PC-3 (cell line): ENCODE measurements around the gene ZIC2. TPM values are rescaled to one million over a fixed set of nuclear protein-coding genes. Genes with fewer than 3 reads are reported as not detected.
"Not testable (repeated sequence)": the region's sequence is repeated elsewhere in the genome, so short reads cannot be mapped to it uniquely, and the experiment has no call there.

Experiments used
- ATAC-seq: fragments of 200-7000 bp; cut with Tn5 transposase; 2 replicates; pipeline ENCODE4 v1.9.1; 2020; ENCODE audit warnings: mild to moderate bottlenecking, moderate library complexity
- BruUV-seq: library from RNA; stranded (reverse); fragments of 400-500 nt; replicated peaks from 2 replicates; lab custom pipeline; 2021; lab: Mats Ljungman, UMichigan
- CTCF ChIA-PET: fragments of 300-600 bp; sonication (Branson Sonifier 250); formaldehyde crosslinking; loops from one replicate; lab custom pipeline; 2022; ENCODE audit warnings: antibody characterized with exemption; lab: Charles Lee
- POLR2A ChIA-PET: fragments of 300-600 bp; sonication (Branson Sonifier 250); formaldehyde crosslinking; loops from one replicate; lab custom pipeline; 2022; ENCODE audit warnings: antibody characterized with exemption; ENCODE audit not compliant: unreplicated experiment; lab: Charles Lee
- DNase-seq: peaks from one replicate; pipeline ENCODE4 v3.0.0-alpha.2; 2015
- H2AFZ ChIP-seq: fragments of 300-600 bp; sonication (generic); 2 replicates; pipeline ENCODE4 v1.6.0; 2016; ENCODE audit warnings: antibody characterized with exemption, low read length
- H3F3A ChIP-seq: fragments of 300-600 bp; sonication (generic); one replicate; pipeline ENCODE4 v1.6.0; 2017; ENCODE audit warnings: antibody characterized with exemption, low read length, control low read depth, mild to moderate bottlenecking; ENCODE audit not compliant: unreplicated experiment
- H3K27ac ChIP-seq: fragments of 300-600 bp; sonication (generic); 2 replicates; pipeline ENCODE4 v1.5.1; 2016; ENCODE audit warnings: mild to moderate bottlenecking, low read length
- H3K27me3 ChIP-seq: fragments of 300-600 bp; sonication (generic); 2 replicates; pipeline ENCODE4 v1.6.1; 2016; ENCODE audit warnings: low read length, mixed read lengths
- H3K36me3 ChIP-seq: fragments of 300-600 bp; sonication (generic); 2 replicates; pipeline ENCODE4 v1.6.1; 2016; ENCODE audit warnings: low read depth, mixed run types, low read length, mixed read lengths
- H3K4me1 ChIP-seq: fragments of 300-600 bp; sonication (generic); 2 replicates; pipeline ENCODE4 v1.5.1; 2016; ENCODE audit warnings: low read length; ENCODE audit not compliant: insufficient read depth
- H3K4me2 ChIP-seq: fragments of 300-600 bp; sonication (generic); 2 replicates; pipeline ENCODE4 v1.6.0; 2016; ENCODE audit warnings: low read length
- H3K4me3 ChIP-seq: fragments of 300-600 bp; sonication (generic); 2 replicates; pipeline ENCODE4 v1.5.1; 2016; ENCODE audit warnings: mild to moderate bottlenecking, low read length, mixed read lengths
- H3K79me2 ChIP-seq: fragments of 300-600 bp; sonication (generic); 2 replicates; pipeline ENCODE4 v1.6.1; 2017; ENCODE audit warnings: low read length, mixed read lengths
- H3K9ac ChIP-seq: fragments of 300-600 bp; sonication (generic); 2 replicates; pipeline ENCODE4 v1.6.0; 2016; ENCODE audit warnings: mild to moderate bottlenecking, low read length
- H3K9me2 ChIP-seq: fragments of 300-600 bp; sonication (generic); replicated peaks from 2 replicates; pipeline ENCODE4 v1.6.1; 2016; ENCODE audit warnings: mixed run types, low read length, mixed read lengths
- H3K9me3 ChIP-seq: fragments of 300-600 bp; sonication (generic); 2 replicates; pipeline ENCODE4 v1.6.1; 2016; ENCODE audit warnings: low read length, mixed read lengths
- H4K20me1 ChIP-seq: fragments of 300-600 bp; sonication (generic); 2 replicates; pipeline ENCODE4 v1.6.1; 2016; ENCODE audit warnings: low read length, mixed read lengths
- CTCF ChIP-seq: fragments of 300-600 bp; sonication (generic); conservative IDR thresholded peaks from 2 replicates; pipeline ENCODE4 v1.5.1; 2017; ENCODE audit warnings: antibody characterized with exemption, low read depth, mild to moderate bottlenecking, low read length
- EZH2 ChIP-seq: fragments of 300-600 bp; sonication (generic); IDR thresholded peaks from one replicate; pipeline ENCODE4 v1.6.1; 2017; ENCODE audit warnings: antibody characterized with exemption, mild to moderate bottlenecking, low read length; ENCODE audit not compliant: unreplicated experiment
- EZH2phosphoT487 ChIP-seq: fragments of 300-600 bp; sonication (generic); IDR thresholded peaks from 2 replicates; pipeline ENCODE4 v1.6.1; 2018; ENCODE audit warnings: mild to moderate bottlenecking, antibody characterized with exemption, low read length, borderline replicate concordance
- intact Hi-C: fragments of 100-400 bp; cut with micrococcal nuclease; formaldehyde crosslinking; loops from 2 replicates; pipeline ENCODE4 v1.9.0; 2023
- total RNA-seq: library from RNA; depleted of rRNA; stranded (reverse); fragments of >200 nt; gene quantifications from 2 replicates; pipeline ENCODE4 v1.2.3, GENCODE V29; 2014; rRNA removed

ZIC2 gene
- total RNA-seq, 1 experiment from 2014 or later: not detected

- Histone ChIP-seq H3K9me3 (no peaks in the 10 kb centered on the region), H3K4me1 (no peaks in the 10 kb centered on the region), H3F3A (no peaks in the 10 kb centered on the region), H3K36me3 (no peaks in the 10 kb centered on the region), H3K27ac (no peak overlapping the region), H3K4me2 (no peak overlapping the region), H3K27me3 (no peaks in the 10 kb centered on the region), H4K20me1 (no peaks in the 10 kb centered on the region), H2AFZ (no peak overlapping the region), H3K9me2 (no peaks in the 10 kb centered on the region), H3K79me2 (no peaks in the 10 kb centered on the region), H3K4me3 (no peak overlapping the region), H3K9ac (no peak overlapping the region)
- no peak for ATAC-seq
- DNase-seq: no peak
- ChIA-PET POLR2A (no interaction called here), CTCF (no interaction called here)
- intact Hi-C loops: no loop called here
- no peak for TF ChIP-seq EZH2phosphoT487
- no peak for TF ChIP-seq CTCF
- no peak for TF ChIP-seq EZH2
- BruUV-seq: no TSS peak
Measured at GRCh38 chr13:100029933-100030332, 48.3 kb downstream of the ZIC2 start.

GRCh38 chr13:100032642-100033041 lies 51.1 kb downstream of the ZIC2 start:
- H3K4me1 ChIP-seq, POLR2A ChIA-PET, H3K27me3 ChIP-seq, H3K9me2 ChIP-seq, H3K4me2 ChIP-seq, DNase-seq, H3K27ac ChIP-seq, H3K9ac ChIP-seq, H3K9me3 ChIP-seq, H4K20me1 ChIP-seq, BruUV-seq, CTCF ChIA-PET, intact Hi-C loops, H3K4me3 ChIP-seq, H3K36me3 ChIP-seq, H3K79me2 ChIP-seq, ATAC-seq, H3F3A ChIP-seq, H2AFZ ChIP-seq: not testable (repeated sequence)

GRCh38 chr13:100035936-100036335 lies 54.4 kb downstream of the ZIC2 start:
- no peaks in the 10 kb centered on the region for H3K27me3 ChIP-seq
- ATAC-seq (no peak; the same call in 1 of the 2 replicates), DNase-seq (peak; percentile 23)
- intact Hi-C loops: no loop called here
- BruUV-seq: no TSS peak
- no peak overlapping the region for H2AFZ ChIP-seq
- no peaks in the 10 kb centered on the region for H3F3A ChIP-seq
- H3K36me3 ChIP-seq: no peaks in the 10 kb centered on the region
- ChIA-PET CTCF (no interaction called here), POLR2A (no interaction called here)
- no peak overlapping the region for H3K4me2 ChIP-seq
- no peaks in the 10 kb centered on the region for H3K9me2 ChIP-seq
- H3K79me2 ChIP-seq: no peaks in the 10 kb centered on the region
- no peaks in the 10 kb centered on the region for H4K20me1 ChIP-seq
- no peak overlapping the region for H3K9ac ChIP-seq
- H3K4me1 ChIP-seq: peaks cover 9% of the 10 kb centered on the region; the same call in 1 of the 2 replicates
- no peaks in the 10 kb centered on the region for H3K9me3 ChIP-seq
- no peak overlapping the region for H3K4me3 ChIP-seq
- no peak overlapping the region for H3K27ac ChIP-seq
- TF ChIP-seq CTCF: no peak
- TF ChIP-seq EZH2: no peak
- no peak for TF ChIP-seq EZH2phosphoT487

Other genes starting within 250 kb of the ZIC2 start
- not detected in 2 replicates for gene ZIC5, start 10.0 kb upstream of the ZIC2 start, total RNA-seq
- 7.5 and 10.5 TPM in 2 replicates for gene PCCA, start 107.3 kb downstream of the ZIC2 start, total RNA-seq